EL (cell line): ENCODE results near the gene CDH24.
A peak's percentile ranks its signal among the peaks of the same experiment; 100 is the strongest.
"Not testable (repeated sequence)": the region's sequence is repeated elsewhere in the genome, so short reads cannot be mapped to it uniquely, and the experiment has no call there.

Experiments
- DNase-seq: peaks from one replicate; pipeline ENCODE4 v3.0.0-alpha.2; 2016

CDH24 gene

GRCh38 chr14:23015618-23016017, 41.7 kb downstream of the CDH24 start:
- no peak for DNase-seq

GRCh38 chr14:23013749-23014054, 43.6 kb downstream of the CDH24 start:
- DNase-seq = not testable (repeated sequence)

GRCh38 chr14:23013054-23013748, 44.1 kb downstream of the CDH24 start:
- DNase-seq = no peak

GRCh38 chr14:23009939-23010726, 47.2 kb downstream of the CDH24 start, which contains the start of gene C14orf93:
Gene C14orf93 (minus strand): TSS chr14:23010143. CDS start chr14:22999023, 11,120 bp downstream.
- peak; percentile 75 for DNase-seq

- DNase-seq = no peak
Measured at GRCh38 chr14:23009483-23009938, 47.8 kb downstream of the CDH24 start.

- no peak for DNase-seq
Measured at GRCh38 chr14:23008831-23009230, 48.5 kb downstream of the CDH24 start.

GRCh38 chr14:23006544-23007419, 50.5 kb downstream of the CDH24 start:
- peak; percentile 98 for DNase-seq

- no peak for DNase-seq
Measured at GRCh38 chr14:23006188-23006534, 51.2 kb downstream of the CDH24 start.

- peak; percentile 14 for DNase-seq
Measured at GRCh38 chr14:23005451-23006187, 51.7 kb downstream of the CDH24 start.

GRCh38 chr14:23004274-23004673, 53.0 kb downstream of the CDH24 start:
- DNase-seq = not testable (repeated sequence)

GRCh38 chr14:23002592-23002991, 54.7 kb downstream of the CDH24 start:
- no peak for DNase-seq

GRCh38 chr14:23000860-23001259, 56.5 kb downstream of the CDH24 start:
- DNase-seq = no peak

- no peak for DNase-seq
Measured at GRCh38 chr14:22998329-22999012, 58.8 kb downstream of the CDH24 start.

GRCh38 chr14:22997676-22998323, 59.5 kb downstream of the CDH24 start:
- DNase-seq = no peak
